HG03066 (cell line): ENCODE results near the gene CRELD1.
"Not testable (repeated sequence)": the region's sequence is repeated elsewhere in the genome, so short reads cannot be mapped to it uniquely, and the experiment has no call there.

ENCODE experiments used
- ATAC-seq: cut with Tn5 transposase; IDR thresholded peaks from one replicate; pipeline ENCODE4 v1.9.1; 2021; ENCODE audit warnings: low read depth; ENCODE audit not compliant: unreplicated experiment

Gene CRELD1, protein sequence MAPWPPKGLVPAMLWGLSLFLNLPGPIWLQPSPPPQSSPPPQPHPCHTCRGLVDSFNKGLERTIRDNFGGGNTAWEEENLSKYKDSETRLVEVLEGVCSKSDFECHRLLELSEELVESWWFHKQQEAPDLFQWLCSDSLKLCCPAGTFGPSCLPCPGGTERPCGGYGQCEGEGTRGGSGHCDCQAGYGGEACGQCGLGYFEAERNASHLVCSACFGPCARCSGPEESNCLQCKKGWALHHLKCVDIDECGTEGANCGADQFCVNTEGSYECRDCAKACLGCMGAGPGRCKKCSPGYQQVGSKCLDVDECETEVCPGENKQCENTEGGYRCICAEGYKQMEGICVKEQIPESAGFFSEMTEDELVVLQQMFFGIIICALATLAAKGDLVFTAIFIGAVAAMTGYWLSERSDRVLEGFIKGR

DNA sequence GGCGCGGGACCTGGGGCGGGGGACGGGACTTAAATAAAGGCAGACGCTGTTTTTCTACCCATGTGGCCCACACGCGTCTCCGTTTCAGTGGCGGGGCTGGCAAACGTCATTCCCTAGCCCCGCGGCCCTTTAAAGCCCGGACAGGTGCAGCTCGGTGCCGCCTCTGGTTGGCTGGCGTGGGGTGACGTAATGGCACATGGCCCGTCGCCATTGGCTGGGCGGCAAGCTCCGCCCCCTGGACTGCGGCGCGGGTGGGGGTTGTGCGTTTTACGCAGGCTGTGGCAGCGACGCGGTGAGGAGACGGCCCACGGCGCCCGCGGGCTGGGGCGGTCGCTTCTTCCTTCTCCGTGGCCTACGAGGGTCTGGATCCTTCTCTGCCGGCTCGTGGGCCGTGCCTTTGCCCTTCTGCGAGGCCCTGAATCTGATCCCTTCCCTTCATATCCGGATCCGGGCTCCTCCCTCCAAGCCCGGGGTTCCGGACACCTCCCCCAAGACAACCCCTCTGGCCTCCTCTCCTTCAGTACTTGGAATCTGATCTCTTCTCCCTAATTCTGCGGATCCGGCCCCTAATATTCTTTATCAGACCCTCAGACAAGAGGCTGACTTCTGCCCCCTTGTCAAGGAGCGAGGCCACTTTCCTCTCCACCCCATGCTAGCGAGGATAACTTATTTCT is at the start of gene CRELD1:
TSS of gene CRELD1 (plus strand) at position 274 of the 674 bp plus-strand sequence. CDS start 605 bp downstream, outside the sequence.
- peak; percentile 82 for ATAC-seq

- ATAC-seq = no peak
Measured at GRCh38 chr3:9884555-9885165, 49.0 kb upstream of the CRELD1 start.

GRCh38 chr3:9886328-9886727 is 47.3 kb upstream of the CRELD1 start:
- ATAC-seq = no peak

GRCh38 chr3:9887480-9887879 is 46.2 kb upstream of the CRELD1 start:
- no peak for ATAC-seq

DNA sequence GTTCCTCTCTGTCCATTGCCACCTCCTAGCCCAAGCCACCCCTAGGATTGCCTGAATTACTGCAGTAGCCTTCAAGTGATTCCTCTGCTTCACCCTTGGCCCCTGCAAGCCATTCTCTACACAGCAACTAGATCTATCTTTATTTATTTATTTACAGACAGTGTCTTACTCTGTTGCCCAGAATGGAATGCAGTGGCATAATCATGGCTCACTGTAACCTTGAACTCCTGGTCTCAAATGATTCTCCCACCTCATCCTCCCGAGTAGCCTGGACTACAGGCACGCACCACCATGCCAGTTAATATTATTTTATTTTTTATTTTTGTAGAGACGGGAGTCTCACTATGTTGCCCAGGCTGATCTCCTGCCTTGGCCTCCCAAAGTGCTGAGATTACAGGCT is 45.1 kb upstream of the CRELD1 start:
- no peak for ATAC-seq

GRCh38 chr3:9889405-9889804 is 44.2 kb upstream of the CRELD1 start:
- ATAC-seq = no peak

DNA sequence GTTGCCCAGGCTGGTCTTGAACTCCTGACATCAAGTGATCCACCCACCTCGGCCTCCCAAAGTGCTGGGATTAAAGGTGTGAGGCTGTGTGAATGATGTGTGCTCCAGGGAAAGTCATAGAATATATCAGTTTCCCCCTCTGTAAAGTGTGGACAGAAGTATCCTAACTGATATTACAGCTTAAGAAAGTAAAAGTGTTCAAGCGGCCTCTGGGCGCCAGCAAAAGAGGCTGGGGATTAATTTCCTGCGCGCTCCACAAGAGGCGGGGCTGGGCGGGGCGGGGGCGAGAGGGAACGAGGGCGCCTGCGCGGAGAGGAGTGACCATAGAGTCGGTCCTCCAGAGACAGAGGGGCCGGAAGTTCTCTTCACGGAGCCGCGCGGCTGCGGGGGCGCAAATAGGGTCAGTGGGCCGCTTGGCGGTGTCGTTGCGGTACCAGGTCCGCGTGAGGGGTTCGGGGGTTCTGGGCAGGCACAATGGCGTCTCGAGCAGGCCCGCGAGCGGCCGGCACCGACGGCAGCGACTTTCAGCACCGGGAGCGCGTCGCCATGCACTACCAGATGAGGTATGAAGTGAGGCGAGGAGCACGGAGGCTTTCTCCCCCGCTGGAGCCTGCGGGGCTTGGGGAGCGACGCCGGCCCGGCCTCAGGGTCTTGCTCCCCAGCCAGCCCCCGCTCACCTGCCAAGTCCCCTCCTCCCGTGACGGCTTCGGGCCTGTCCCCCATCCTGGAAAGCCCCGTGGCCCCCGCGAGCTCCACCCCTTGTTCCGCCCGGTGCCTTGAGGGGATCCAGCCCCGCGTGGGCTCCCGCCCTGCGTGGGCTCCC is 43.2 kb upstream of the CRELD1 start, which contains the start of gene JAGN1:
TSS of gene JAGN1 (plus strand) at position 362 of the 823 bp plus-strand sequence. CDS start at position 475, 113 bp downstream.
- peak; percentile 77 for ATAC-seq

DNA sequence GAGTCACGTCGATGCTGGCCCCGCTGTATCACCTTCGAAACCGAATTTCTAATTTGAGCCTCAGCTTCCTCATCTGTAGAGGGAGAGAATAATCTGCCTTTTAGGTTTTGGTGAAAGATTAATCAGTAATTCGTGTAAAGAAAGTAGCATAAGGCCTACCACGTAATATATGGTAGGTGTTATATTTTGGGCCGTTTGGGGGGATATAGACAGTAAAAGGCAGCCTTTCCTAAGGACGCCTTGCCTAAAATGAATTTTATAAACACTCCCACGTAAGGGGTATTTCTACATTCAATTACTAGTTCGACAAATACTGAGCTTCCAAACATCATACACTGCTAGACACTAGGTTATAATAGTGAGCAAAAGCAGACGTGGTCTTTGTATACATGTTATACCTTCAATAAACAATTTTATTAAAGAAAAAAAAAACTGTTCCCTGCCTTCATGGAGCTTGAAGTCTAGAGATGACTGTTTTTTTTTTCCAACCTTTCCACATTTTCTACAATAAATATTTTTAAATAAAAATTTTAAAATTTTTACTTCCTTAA is 42.5 kb upstream of the CRELD1 start:
- no peak for ATAC-seq

- no peak for ATAC-seq
Measured at GRCh38 chr3:9893739-9894138, 39.9 kb upstream of the CRELD1 start.

DNA sequence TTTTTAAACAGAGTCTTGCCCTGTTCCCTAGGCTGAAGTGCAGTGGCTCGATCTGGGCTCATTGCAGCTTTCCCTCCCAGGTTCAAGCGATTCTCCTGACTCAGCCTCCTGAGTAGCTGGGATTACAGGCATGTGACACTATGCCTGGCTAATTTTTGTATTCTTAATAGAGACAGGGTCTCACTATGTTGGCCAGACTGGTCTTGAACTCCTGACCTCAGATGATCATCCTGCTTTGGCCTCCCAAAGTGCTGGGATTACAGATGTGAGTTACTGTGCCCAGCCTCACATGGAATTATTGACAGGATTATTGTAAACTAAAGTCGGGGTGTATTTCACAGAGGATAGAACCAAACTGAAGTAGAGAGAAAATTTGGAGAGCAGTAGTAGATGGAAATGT is 37.9 kb upstream of the CRELD1 start:
- not testable (repeated sequence) for ATAC-seq

DNA sequence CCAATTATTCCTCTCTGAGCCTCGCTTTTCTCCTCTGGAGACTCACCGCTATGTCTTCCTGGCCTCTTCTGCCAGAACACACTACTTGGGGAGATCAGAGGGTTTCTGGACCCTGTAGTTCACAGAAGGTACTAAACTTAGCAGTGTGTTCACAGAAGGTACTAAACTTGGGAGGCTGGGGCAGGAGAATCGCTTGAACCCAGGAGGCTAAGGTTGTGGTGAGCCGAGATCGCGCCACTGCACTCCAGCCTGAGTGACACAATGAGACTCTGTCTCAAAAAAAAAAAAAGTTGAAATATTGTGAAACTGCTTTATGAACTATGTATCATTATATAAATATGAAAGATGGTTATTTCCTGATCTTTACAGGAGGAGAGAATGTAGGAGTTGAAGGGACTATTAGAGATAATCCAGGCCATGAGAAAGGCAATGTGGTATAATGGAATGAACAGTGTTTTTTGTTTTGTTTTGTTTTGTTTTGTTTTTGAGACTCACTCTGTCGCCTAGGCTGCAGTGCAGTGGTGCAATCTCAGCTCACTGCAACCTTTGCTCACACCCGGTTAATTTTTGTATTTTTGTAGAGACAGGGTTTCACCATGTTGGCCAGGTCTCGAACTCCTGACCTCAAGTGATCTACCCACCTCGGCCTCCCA is 36.8 kb upstream of the CRELD1 start:
- not testable (repeated sequence) for ATAC-seq

DNA sequence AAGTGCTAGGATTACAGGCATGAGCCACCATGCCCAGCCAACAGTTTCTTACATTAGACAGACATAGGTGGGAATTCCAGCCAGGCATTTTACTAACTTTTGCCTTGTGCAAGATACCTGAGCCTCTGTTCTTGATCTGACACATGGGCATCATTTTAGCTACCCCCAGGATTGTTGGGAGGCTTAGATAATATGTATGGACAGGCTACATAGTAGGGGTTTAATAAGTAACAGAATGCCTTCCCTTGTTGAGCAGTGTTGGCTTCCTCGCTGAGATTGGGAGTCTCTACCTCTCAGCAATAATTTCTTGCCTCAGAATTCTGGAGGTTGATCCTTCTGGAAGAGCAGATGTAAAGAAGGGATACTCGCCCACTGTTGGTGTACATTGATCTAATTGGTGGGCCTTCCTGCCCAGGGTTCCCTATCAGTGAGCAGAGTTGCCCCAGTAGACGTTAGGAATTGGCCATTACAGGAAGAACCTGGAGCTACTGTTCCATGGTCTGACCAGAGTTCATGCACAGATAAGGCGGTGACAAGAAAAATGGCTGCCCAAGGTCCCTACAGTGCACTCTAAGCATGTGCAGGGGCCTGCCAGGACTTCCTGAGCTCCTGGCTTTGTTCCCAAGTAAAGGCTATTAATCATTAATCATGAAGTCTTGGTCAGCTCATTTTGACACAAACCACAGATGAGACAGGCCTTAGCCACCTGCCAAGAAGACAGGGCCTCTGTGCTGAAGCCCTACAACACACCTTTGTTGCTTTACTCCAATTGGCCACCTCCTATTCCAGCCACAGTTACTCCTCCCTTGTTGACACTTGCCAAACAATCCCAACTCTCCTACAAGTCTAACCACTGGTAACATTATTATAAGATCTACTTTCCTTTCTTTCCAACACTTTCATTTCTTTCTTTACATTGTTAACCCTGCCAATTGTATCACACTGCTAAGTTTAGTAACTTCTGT is 35.9 kb upstream of the CRELD1 start:
- peak; percentile 64 for ATAC-seq

DNA sequence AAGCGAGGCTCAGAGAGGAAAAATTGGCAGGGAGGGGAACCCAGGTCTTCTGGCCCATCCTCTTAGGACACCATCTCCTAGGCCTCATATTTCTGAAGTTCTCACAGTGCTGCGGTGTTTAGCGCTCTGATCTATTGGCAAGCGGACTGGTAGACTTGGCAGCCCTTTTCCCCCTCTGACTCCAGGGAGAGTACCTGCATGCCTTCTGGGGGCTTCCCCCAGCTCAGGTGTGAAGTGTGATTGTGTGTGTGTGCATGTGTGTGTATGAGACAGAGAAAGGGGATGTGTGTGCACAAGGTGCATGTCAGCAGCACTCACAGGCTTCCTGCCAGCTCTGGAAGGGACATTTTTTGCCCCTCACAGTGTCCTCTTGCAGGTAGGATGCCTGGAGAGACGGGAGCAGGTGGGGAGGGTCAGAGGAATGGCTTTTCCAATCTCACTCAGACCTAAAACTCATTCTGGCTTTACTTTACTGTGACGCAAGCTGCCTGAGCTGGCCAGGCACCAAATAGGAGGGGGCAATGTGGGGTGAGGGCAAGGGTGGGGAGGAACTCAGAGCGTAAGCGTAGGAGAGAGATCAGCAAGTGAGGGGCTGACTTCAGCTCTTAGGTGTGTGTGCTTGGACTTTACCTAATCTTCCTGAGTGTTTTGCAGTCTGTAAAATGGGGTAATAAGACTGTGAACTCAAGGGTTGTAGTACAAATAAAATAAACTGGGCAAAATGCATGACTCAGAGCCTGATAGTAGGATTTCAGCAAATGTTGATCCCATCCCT is 35.0 kb upstream of the CRELD1 start:
- no peak for ATAC-seq

DNA sequence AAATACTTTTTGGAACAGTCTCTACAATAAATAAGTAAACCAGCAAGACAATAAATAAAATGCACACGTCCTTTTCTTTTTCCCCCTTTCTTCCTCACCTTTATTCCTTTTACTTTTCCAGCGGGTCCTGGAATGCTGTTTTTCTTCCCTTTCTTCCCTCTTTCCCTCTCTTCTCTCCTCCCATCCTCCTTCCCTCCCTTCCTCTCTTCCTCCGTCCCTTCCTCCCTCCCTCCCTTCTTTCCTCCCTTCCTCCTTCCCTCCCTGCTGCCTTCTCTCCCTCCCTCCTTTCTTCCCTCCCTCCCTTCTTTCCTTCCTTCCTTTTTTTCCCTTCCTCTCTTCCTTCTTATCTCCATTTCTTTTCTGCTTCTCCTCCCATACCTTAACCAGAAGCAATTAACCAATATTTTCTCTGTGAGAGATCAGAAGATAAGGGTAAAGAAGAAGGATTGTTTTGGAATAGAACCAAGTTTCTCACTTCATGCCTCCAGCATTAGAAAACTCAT is 34.3 kb upstream of the CRELD1 start:
- no peak for ATAC-seq

- not testable (repeated sequence) for ATAC-seq
Measured at GRCh38 chr3:9900965-9901415, 32.6 kb upstream of the CRELD1 start.

- no peak for ATAC-seq
Measured at GRCh38 chr3:9901967-9902366, 31.7 kb upstream of the CRELD1 start.

- no peak for ATAC-seq
Measured at GRCh38 chr3:9902372-9903237, 31.0 kb upstream of the CRELD1 start, which contains the start of gene IL17RE. IL17RE (plus strand) TSS chr3:9902848; CDS start chr3:9902933, 85 bp downstream.
